ENCODE measurements around the gene XYLB. TPM values are rescaled to one million over a fixed set of nuclear protein-coding genes. Genes with fewer than 3 reads are reported as not detected.

XYLB gene
- polyA plus RNA-seq, 1 donor from 2014 or later = 0.50 TPM

DNA sequence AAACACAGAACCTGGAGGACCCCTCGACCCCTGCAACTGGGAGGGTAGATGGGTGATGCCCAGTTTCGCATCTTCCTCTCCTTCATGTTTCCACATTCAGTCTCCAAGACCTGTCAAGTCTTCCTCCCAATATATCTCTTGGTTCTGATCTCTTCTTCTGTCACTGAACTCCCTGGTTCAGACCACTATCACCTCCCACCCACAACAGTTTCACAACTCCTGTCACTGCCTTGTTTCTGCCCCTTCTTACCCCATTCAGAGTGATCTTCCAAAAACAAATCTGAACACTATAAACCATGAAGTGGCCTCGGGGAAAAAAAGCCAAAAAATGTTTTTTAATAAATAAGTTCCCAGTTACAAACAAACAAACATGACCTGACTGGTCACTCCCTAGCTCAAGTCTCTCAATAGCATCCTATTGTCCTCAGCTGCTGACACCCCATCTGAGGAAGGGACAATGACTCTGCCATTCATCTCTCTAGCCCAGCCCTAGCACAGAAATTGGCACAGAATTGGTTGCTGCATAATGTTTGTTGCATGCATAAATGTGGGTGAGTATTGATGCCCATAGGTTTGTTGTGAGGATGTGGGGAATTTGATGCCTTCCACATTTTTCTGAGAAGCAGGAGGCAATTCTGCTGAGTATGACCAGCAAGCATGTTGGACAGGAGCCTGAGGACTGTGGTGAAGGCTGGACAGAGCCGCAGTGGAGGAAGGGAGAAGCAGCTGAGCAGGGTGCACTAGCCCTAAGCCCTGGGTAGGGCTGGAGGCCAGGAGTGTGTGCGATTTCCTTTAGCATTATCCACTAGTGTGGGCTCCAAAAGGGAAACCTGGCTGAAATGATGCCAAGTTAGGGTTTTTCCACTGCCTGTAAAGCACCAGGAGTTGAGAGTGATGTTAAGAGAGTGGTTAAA is 12.2 kb upstream of the XYLB start:
- no peak overlapping the region for H2AFZ ChIP-seq (ENCODE audit: low read depth, low read length)
- H4K20me1 ChIP-seq (ENCODE audit: insufficient read depth) = no peaks in the 10 kb centered on the region
- H3K79me2 ChIP-seq (replicated peaks; ENCODE audit: insufficient read depth, low read length) = no peaks in the 10 kb centered on the region
- TF ChIP-seq, protein P1, sequence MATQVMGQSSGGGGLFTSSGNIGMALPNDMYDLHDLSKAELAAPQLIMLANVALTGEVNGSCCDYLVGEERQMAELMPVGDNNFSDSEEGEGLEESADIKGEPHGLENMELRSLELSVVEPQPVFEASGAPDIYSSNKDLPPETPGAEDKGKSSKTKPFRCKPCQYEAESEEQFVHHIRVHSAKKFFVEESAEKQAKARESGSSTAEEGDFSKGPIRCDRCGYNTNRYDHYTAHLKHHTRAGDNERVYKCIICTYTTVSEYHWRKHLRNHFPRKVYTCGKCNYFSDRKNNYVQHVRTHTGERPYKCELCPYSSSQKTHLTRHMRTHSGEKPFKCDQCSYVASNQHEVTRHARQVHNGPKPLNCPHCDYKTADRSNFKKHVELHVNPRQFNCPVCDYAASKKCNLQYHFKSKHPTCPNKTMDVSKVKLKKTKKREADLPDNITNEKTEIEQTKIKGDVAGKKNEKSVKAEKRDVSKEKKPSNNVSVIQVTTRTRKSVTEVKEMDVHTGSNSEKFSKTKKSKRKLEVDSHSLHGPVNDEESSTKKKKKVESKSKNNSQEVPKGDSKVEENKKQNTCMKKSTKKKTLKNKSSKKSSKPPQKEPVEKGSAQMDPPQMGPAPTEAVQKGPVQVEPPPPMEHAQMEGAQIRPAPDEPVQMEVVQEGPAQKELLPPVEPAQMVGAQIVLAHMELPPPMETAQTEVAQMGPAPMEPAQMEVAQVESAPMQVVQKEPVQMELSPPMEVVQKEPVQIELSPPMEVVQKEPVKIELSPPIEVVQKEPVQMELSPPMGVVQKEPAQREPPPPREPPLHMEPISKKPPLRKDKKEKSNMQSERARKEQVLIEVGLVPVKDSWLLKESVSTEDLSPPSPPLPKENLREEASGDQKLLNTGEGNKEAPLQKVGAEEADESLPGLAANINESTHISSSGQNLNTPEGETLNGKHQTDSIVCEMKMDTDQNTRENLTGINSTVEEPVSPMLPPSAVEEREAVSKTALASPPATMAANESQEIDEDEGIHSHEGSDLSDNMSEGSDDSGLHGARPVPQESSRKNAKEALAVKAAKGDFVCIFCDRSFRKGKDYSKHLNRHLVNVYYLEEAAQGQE (IDR thresholded peaks at IDR 0.05; ENCODE audit: borderline replicate concordance) = no peak
- no peak for TF ChIP-seq TAF1 (IDR thresholded peaks at IDR 0.05; ENCODE audit: low read depth)
- no peak for TF ChIP-seq EP300 (conservative IDR thresholded peaks at IDR 0.05; ENCODE audit: poor library complexity, severe bottlenecking)
- no peak for TF ChIP-seq EZH2 (IDR thresholded peaks at IDR 0.05; ENCODE audit: borderline replicate concordance, insufficient read depth, low read length, poor library complexity, severe bottlenecking)
- TF ChIP-seq MXI1 (conservative IDR thresholded peaks at IDR 0.05; ENCODE audit: poor library complexity, severe bottlenecking) = no peak
- TF ChIP-seq, protein P2, sequence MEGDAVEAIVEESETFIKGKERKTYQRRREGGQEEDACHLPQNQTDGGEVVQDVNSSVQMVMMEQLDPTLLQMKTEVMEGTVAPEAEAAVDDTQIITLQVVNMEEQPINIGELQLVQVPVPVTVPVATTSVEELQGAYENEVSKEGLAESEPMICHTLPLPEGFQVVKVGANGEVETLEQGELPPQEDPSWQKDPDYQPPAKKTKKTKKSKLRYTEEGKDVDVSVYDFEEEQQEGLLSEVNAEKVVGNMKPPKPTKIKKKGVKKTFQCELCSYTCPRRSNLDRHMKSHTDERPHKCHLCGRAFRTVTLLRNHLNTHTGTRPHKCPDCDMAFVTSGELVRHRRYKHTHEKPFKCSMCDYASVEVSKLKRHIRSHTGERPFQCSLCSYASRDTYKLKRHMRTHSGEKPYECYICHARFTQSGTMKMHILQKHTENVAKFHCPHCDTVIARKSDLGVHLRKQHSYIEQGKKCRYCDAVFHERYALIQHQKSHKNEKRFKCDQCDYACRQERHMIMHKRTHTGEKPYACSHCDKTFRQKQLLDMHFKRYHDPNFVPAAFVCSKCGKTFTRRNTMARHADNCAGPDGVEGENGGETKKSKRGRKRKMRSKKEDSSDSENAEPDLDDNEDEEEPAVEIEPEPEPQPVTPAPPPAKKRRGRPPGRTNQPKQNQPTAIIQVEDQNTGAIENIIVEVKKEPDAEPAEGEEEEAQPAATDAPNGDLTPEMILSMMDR (IDR thresholded peaks at IDR 0.05; ENCODE audit: poor library complexity, severe bottlenecking) = no peak
- no peak for TF ChIP-seq SMC3 (conservative IDR thresholded peaks at IDR 0.05; ENCODE audit: poor library complexity)
- TF ChIP-seq POLR2AphosphoS5 (IDR thresholded peaks at IDR 0.05) = no peak
- no peak for TF ChIP-seq RAD21 (conservative IDR thresholded peaks at IDR 0.05)
- H3K9me3 ChIP-seq (ENCODE audit: low read length) = no peaks in the 10 kb centered on the region
- H3F3A ChIP-seq (ENCODE audit: insufficient read depth, low read length, poor library complexity, severe bottlenecking) = no peaks in the 10 kb centered on the region
- no peaks in the 10 kb centered on the region for H3K27me3 ChIP-seq (ENCODE audit: insufficient read depth, low read depth, low read length)
- H3K9ac ChIP-seq (ENCODE audit: low read length) = no peak overlapping the region
- H3K27ac ChIP-seq (ENCODE audit: low read length) = no peak overlapping the region
- H3K9me2 ChIP-seq (ENCODE audit: insufficient read depth, low read length) = no peaks in the 10 kb centered on the region
- H3K36me3 ChIP-seq (ENCODE audit: insufficient read depth, low read length) = no peaks in the 10 kb centered on the region
- no peak overlapping the region for H3K4me2 ChIP-seq (ENCODE audit: low read length)
- no peak overlapping the region for H3K4me3 ChIP-seq (ENCODE audit: low read length)

DNA sequence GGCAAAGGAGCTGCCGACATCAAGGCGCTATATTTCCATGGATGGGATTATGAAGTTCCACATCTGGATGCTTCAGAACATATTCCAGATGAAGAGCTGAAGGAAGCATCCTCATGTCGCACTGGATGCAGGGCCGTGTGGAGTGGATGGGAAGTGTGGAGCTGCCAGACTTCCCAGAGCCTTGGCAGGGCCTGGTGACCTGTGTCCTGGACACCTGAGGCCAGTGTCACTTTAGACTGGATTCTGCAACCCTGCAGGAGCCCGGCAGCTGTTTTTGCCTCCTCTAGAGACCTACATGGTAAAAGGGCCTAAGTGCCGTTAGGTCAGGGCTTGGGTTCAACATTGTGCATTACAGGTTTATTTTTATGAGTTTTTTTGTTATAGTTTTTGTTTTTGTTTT is 11.3 kb upstream of the XYLB start:
- no peaks in the 10 kb centered on the region for H3K79me2 ChIP-seq (replicated peaks; ENCODE audit: insufficient read depth, low read length)
- no peaks in the 10 kb centered on the region for H3K27me3 ChIP-seq (ENCODE audit: insufficient read depth, low read depth, low read length)
- no peak overlapping the region for H3K4me2 ChIP-seq (ENCODE audit: low read length)
- no peaks in the 10 kb centered on the region for H3K9me3 ChIP-seq (ENCODE audit: low read length)
- no peaks in the 10 kb centered on the region for H3K9me2 ChIP-seq (ENCODE audit: insufficient read depth, low read length)
- TF ChIP-seq EP300 (conservative IDR thresholded peaks at IDR 0.05; ENCODE audit: poor library complexity, severe bottlenecking) (no peak), TAF1 (IDR thresholded peaks at IDR 0.05; ENCODE audit: low read depth) (no peak), MXI1 (conservative IDR thresholded peaks at IDR 0.05; ENCODE audit: poor library complexity, severe bottlenecking) (no peak), EZH2 (IDR thresholded peaks at IDR 0.05; ENCODE audit: borderline replicate concordance, insufficient read depth, low read length, poor library complexity, severe bottlenecking) (no peak), SMC3 (conservative IDR thresholded peaks at IDR 0.05; ENCODE audit: poor library complexity) (no peak), POLR2AphosphoS5 (IDR thresholded peaks at IDR 0.05) (no peak), RAD21 (conservative IDR thresholded peaks at IDR 0.05) (no peak)
- TF ChIP-seq, protein P1 (IDR thresholded peaks at IDR 0.05; ENCODE audit: borderline replicate concordance) = no peak
- TF ChIP-seq, protein P2 (IDR thresholded peaks at IDR 0.05; ENCODE audit: poor library complexity, severe bottlenecking) = no peak
- H3K9ac ChIP-seq (ENCODE audit: low read length) = no peak overlapping the region
- no peak overlapping the region for H2AFZ ChIP-seq (ENCODE audit: low read depth, low read length)
- H3K36me3 ChIP-seq (ENCODE audit: insufficient read depth, low read length) = no peaks in the 10 kb centered on the region
- H3K4me3 ChIP-seq (ENCODE audit: low read length) = no peak overlapping the region
- H3K27ac ChIP-seq (ENCODE audit: low read length) = no peak overlapping the region
- no peaks in the 10 kb centered on the region for H3F3A ChIP-seq (ENCODE audit: insufficient read depth, low read length, poor library complexity, severe bottlenecking)
- no peaks in the 10 kb centered on the region for H4K20me1 ChIP-seq (ENCODE audit: insufficient read depth)
